GM19438 (cell line): ENCODE data around the gene TBC1D8B.
A peak's percentile ranks its signal among the peaks of the same experiment; 100 is the strongest.
"Not testable (repeated sequence)": the region's sequence is repeated elsewhere in the genome, so short reads cannot be mapped to it uniquely, and the experiment has no call there.

Source experiments
- ATAC-seq: cut with Tn5 transposase; IDR thresholded peaks from one replicate; pipeline ENCODE4 v1.9.1; 2021; ENCODE audit warnings: low read depth; ENCODE audit not compliant: unreplicated experiment

The TBC1D8B gene

GRCh38 chrX:106802388-106803275 is at the start of gene TBC1D8B:
Gene TBC1D8B, plus strand, starts transcription at chrX:106802673. Its CDS starts 181 bp downstream, at chrX:106802854.
- ATAC-seq = peak; percentile 95

GRCh38 chrX:106769288-106769687 is 33.2 kb upstream of the TBC1D8B start:
- ATAC-seq = not testable (repeated sequence)

DNA sequence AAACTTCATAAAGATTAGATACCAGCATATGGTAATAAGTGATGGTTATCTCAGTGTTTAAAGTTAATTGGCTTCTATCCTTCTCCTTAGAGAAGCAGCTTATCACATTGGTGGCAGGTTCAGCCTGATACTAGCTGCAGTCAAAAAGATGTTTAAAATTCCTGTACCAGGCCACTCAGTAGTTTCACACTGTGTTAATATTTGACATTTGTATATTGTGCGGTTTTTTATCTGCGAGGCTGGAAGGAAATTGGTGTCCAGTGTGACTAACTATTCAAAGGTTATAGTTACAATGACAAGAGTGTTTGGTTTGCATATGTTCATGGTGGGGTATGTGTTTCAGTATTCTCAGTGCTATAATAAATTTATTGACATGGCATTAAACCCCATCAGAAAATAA is 27.5 kb upstream of the TBC1D8B start:
- no peak for ATAC-seq

- ATAC-seq = no peak
These were observed 22.2 kb upstream of the TBC1D8B start for GRCh38 chrX:106780264-106780663.

- no peak for ATAC-seq
These were observed 21.7 kb upstream of the TBC1D8B start for GRCh38 chrX:106780664-106781377.

GRCh38 chrX:106783716-106784115 is 18.8 kb upstream of the TBC1D8B start:
- ATAC-seq = no peak

- no peak for ATAC-seq
These were observed 11.0 kb upstream of the TBC1D8B start for GRCh38 chrX:106791495-106791894.

DNA sequence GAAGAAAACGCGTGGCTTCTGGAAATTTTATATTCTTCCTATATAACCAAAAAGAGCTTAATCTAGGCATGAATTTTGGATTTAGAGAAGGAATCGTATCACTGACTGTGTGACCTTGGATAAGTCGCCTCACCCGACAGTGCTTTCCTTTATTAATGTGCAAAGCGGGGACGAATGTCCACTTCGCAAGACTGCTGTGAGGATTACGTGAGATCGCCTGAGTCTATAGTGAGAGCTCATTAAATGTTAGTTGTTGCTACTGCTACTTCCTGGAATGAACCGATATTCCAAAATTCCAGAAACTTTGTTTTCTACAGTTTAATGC is 448 bp upstream of the TBC1D8B start:
- ATAC-seq = peak; percentile 9

- no peak for ATAC-seq
These were observed 8.8 kb downstream of the TBC1D8B start for GRCh38 chrX:106811131-106811910.

- ATAC-seq = not testable (repeated sequence)
These were observed 10.5 kb downstream of the TBC1D8B start for GRCh38 chrX:106812930-106813329.

- not testable (repeated sequence) for ATAC-seq
These were observed 11.6 kb downstream of the TBC1D8B start for GRCh38 chrX:106814093-106814492.

DNA sequence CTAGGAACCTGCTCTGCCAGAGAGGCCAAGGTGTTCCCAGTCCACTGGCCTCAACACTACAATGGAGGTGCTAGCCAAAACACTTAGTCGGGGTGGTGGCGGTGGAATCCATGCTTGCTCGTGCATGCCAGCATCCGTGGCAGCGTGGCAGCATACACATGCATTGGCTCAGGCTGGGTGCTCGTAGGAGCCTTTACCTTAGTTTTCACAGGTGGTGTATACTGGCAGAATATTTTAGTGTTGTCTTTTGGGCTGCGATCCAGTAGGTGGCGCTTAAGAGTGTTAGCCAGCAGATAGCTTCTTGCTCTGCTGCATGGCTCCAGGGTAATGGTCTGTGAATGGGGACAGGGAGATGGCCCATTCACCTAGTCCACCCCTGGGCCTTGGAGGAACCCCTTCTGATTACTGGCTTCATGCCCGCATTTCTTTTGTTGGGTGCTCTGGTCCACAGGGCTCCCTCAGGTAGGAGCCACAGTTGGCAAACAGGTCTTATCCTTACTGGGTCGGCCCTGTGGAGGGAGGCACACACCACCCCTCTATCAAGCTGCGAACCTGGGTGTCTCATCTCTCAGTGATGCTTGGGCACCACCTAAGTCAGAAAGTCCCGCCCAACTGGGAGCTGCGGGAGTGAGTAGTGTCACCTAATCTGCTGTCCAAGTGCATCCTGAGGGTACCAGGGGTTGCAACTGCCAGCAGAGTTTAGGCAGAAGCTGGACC is 60.7 kb downstream of the TBC1D8B start:
- ATAC-seq = peak; percentile 62

DNA sequence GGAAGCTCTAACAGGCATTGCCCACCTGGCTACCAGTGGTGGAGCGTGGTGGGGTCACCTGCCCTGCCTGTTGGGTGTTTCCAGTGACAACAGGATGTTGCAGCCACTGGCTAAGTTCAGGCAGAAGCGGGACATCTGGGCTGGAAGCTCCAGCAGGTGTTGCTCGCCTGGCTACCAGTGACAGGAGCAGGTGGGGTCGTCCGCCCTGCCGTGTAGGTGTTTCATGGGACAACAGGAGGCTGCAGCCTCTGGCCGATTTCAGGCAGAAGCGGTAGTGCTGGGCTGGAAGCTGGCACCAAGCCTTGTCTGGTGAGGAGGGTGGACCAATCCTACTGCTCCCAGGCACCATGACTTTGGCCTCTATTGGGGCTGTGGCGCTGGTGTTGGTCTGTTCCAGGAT is 61.2 kb downstream of the TBC1D8B start:
- no peak for ATAC-seq

DNA sequence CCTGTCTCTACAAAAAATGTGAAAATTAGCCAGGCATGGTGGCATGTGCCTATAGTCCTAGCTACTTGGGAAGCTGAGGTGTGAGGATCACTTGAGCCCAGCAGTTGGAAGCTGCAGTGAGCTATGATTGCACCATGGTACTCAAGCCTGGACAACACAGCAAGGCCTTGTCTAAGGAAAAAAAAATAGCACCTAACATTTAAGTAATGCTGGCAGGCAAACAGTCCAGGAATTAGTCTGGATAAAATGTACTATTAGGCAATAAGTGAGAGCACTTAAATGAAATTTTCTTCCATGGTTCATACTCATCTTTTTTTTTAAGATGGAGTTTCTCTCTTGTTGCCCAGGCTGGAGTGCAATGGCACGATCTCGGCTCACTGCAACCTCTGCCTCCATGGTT is 70.3 kb downstream of the TBC1D8B start:
- ATAC-seq = not testable (repeated sequence)

DNA sequence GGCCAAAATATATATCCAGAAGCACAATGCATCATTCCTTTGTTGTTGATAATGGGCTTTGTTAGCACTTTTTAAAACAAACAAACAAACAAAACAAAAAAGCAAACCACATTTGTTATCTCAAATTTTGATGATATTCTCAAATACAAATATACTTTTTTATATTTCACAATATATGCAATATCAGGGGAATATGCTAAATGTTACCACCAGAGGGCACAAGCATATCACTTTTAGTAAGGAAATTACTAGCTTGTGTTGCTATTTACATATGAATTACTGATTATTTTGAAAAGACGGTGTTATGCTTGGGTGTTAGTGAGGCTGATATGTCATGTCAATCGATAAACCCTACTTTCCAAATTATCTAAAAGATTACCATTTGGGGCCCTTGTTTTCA is 71.6 kb downstream of the TBC1D8B start:
- ATAC-seq = no peak

DNA sequence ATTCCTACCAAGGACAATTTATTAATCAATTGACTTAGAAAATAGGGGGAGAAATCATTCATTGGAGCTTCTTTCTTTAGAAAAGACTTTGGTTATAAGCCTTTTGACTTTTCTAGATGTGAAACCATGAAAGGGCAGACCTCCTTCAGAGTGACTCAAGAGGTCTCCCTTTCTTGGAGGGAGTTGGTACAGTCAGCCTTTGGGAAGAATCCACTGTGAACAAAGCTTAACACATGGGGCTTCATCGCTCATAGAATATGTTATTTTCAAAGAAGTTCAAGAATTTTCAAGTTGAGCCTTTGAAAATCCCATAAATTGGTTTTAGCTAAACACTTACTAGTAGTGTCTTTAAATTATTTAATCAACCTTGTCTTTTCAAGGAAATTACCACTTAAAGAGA is 72.7 kb downstream of the TBC1D8B start:
- no peak for ATAC-seq

DNA sequence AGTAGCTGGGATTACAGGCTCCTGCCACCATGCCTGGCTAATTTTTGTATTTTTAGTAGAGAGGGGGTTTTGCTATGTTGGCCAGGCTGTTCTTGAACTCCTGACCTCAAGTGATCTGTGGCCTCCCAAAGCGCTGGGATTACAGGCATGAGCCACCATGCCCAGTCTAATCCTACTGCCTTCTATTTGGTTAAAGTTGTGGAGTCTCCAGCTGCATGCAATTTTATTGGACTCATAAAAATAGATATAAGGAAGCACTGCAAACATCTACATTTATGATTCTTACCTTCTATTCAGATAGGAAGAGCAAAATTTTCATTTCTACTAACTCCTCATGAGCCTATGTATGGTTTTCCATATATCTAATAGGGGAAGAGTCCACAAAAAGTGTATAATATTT is 87.0 kb downstream of the TBC1D8B start:
- no peak for ATAC-seq

DNA sequence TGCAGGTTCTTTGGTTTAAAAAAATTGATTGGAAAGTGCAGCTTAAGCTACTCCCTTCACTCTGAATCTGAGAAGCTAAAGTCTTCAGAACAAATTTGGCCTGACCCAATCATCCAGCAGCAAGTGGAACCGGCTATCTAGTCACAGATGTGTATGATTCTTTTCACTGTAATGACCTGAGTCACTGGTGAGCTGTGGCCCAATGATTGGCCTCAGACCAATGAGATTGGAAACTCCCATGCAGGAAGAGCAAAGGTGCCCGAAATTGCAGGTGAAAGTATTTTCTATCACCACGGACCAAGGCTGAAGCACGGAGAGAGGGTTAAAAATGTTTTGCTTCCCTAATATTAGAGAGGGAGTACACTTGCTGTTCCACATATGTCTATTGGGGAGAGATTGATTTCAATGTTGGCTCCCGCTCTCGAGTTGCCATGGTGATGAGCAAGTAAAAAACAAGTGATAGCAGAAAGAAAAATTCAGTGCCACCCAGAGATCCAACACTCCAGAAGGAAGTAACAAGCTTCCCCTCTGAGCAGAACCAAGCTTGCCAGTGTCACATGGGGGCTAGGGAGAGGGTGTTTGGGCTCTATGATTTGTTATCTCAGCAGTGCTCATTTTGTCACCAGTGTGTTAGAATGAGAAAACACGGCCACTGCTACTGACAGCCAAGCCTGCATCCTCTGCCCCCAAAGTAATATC is 89.4 kb downstream of the TBC1D8B start:
- no peak for ATAC-seq

DNA sequence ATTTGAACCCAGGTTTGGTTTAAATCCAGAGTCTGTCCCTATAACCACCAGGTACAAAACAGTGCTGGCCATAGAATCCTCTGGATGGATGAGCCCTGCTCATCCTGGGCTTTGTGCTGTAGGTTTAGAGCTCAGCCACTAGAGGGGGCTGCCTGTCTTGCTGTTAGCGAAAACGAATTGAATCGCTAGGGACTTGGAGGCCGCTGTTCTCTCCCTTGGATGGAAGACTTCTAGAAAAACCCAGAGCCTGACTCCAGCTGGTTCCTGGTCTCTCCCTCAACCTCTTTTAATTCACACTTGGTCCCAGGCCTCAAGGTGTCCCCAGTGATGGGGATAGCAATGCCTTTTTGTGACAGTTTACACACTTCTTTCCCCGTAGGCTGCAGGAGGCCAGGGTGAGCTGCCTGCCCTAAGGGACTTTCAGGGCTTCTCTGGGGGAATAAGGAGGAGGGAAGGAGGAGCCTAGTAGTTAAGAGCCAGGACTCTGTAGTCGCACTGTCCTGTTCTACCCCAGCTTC is 92.0 kb downstream of the TBC1D8B start:
- ATAC-seq = peak; percentile 77
